A549 (cell line): ENCODE data around the gene CAMSAP1. TPM values are rescaled to one million over a fixed set of nuclear protein-coding genes. Genes with fewer than 3 reads are reported as not detected.

Experiments used
- ATAC-seq, 2 experiments: fragments of 200-7000 bp in 1 of 2; fragments of >200 bp in 1 of 2; cut with Nextera tagmentation in 1 of 2; cut with Tn5 transposase in 1 of 2; 3 replicates each; pipeline versions ENCODE4 v1.8.0 to v1.9.1; 2018 to 2020; ENCODE audit warnings: mild to moderate bottlenecking in 1 of 2, moderate library complexity in 1 of 2
- CTCF ChIA-PET: fragments of 300-600 bp; sonication (Branson Sonifier 250); formaldehyde crosslinking; extraction: SDS; loops from one replicate; lab custom pipeline; 2021; ENCODE audit warnings: antibody characterized with exemption, inconsistent platforms; lab: Yijun Ruan, JAX
- POLR2A ChIA-PET: fragments of 350-600 bp; formaldehyde crosslinking; extraction: SDS; loops from one replicate; lab custom pipeline; 2021; ENCODE audit warnings: antibody characterized with exemption, inconsistent platforms; lab: Yijun Ruan, JAX
- DNase-seq, 2 experiments: peaks; one replicate each; pipeline versions ENCODE4 v3.0.0 to v3.0.0-alpha.2; 2011 to 2016; ENCODE audit warnings: low read depth in 1 of 2, low spot score in 1 of 2
- FAIRE-seq: peaks from 2 replicates; lab custom pipeline; 2011; peaks lifted over from hg19 to GRCh38; lab: Jason Lieb, UNC
- H3K27ac ChIP-seq, 2 experiments: fragments of >200 bp; sonication (Bioruptor Twin); formaldehyde crosslinking; 3 replicates each; pipeline ENCODE4 v1.5.1; 2016 to 2017
- H3K4me1 ChIP-seq: fragments of >200 bp; sonication (Bioruptor Twin); formaldehyde crosslinking; 3 replicates; pipeline ENCODE4 v1.6.1; 2016
- H3K4me2 ChIP-seq: fragments of >200 bp; sonication (Bioruptor Twin); formaldehyde crosslinking; 3 replicates; pipeline ENCODE4 v1.6.1; 2016
- H3K4me3 ChIP-seq: fragments of >200 bp; sonication (Bioruptor Twin); formaldehyde crosslinking; 3 replicates; pipeline ENCODE4 v1.5.1; 2016
- H3K9me3 ChIP-seq: fragments of >200 bp; sonication (Bioruptor Twin); formaldehyde crosslinking; 3 replicates; pipeline ENCODE4 v1.6.1; 2016
- ATOH8 ChIP-seq: fragments of 250-450 bp; sonication (Bioruptor Pico); IDR thresholded peaks from 2 replicates; pipeline ENCODE4 v1.5.0; 2020; ENCODE audit warnings: low read depth, mild to moderate bottlenecking, moderate library complexity
- CHD2 ChIP-seq: fragments of 150-350 bp; IDR thresholded peaks from 2 replicates; pipeline ENCODE4 v1.6.1; 2014; ENCODE audit warnings: low read length; ENCODE audit not compliant: partially characterized antibody
- CTCF ChIP-seq: fragments of >200 bp; sonication (Bioruptor Twin); formaldehyde crosslinking; IDR thresholded peaks from 3 replicates; pipeline ENCODE4 v1.5.1; 2016
- EP300 ChIP-seq, 2 experiments: fragments of >200 bp; sonication (Bioruptor Twin); formaldehyde crosslinking; IDR thresholded peaks; 2 replicates in 1 of 2; 3 replicates in 1 of 2; pipeline ENCODE4 v1.6.1; 2016 to 2017
- FOSB ChIP-seq: fragments of 250-450 bp; sonication (Bioruptor Pico); IDR thresholded peaks from 2 replicates; pipeline ENCODE4 v1.5.0; 2020; ENCODE audit warnings: mild to moderate bottlenecking, moderate library complexity
- FOXS1 ChIP-seq: fragments of 250-450 bp; sonication (Bioruptor Pico); IDR thresholded peaks from 2 replicates; pipeline ENCODE4 v1.5.0; 2020; ENCODE audit warnings: mild to moderate bottlenecking, moderate library complexity
- HES2 ChIP-seq: fragments of >200 bp; sonication (Bioruptor Twin); formaldehyde crosslinking; IDR thresholded peaks from 2 replicates; pipeline ENCODE4 v1.6.1; 2016
- HMGXB4 ChIP-seq: fragments of 250-450 bp; sonication (Bioruptor Pico); IDR thresholded peaks from 2 replicates; pipeline ENCODE4 v1.5.0; 2021; ENCODE audit warnings: mild to moderate bottlenecking, moderate library complexity, borderline replicate concordance
- HOXB5 ChIP-seq: fragments of 250-450 bp; sonication (Bioruptor Pico); IDR thresholded peaks from 2 replicates; pipeline ENCODE4 v1.5.0; 2020; ENCODE audit warnings: mild to moderate bottlenecking, moderate library complexity
- JUN ChIP-seq, 2 experiments: fragments of >200 bp; sonication (Bioruptor Twin); formaldehyde crosslinking; IDR thresholded peaks; 2 replicates in 1 of 2; 3 replicates in 1 of 2; pipeline ENCODE4 v1.6.1; 2016 to 2017
- KDM1A ChIP-seq: fragments of 200-600 bp; sonication (generic); IDR thresholded peaks from 2 replicates; pipeline ENCODE4 v1.6.1; 2016; ENCODE audit warnings: low read depth, mild to moderate bottlenecking
- KDM5A ChIP-seq: fragments of 200-600 bp; sonication (generic); IDR thresholded peaks from 2 replicates; pipeline ENCODE4 v1.6.1; 2016; ENCODE audit warnings: antibody characterized with exemption, mild to moderate bottlenecking
- MYC ChIP-seq: IDR thresholded peaks from 2 replicates; pipeline ENCODE4 v1.6.1; 2012; ENCODE audit warnings: mild to moderate bottlenecking, inconsistent platforms, low read length, improper control_type of control experiment, borderline replicate concordance
- NR3C1 ChIP-seq: fragments of >200 bp; sonication (Bioruptor Twin); formaldehyde crosslinking; IDR thresholded peaks from 3 replicates; pipeline ENCODE4 v1.6.1; 2017
- PBX3 ChIP-seq: IDR thresholded peaks from 2 replicates; pipeline ENCODE4 v1.6.1; 2012
- PHF8 ChIP-seq: fragments of 200-600 bp; sonication (generic); IDR thresholded peaks from 2 replicates; pipeline ENCODE4 v1.6.1; 2016; ENCODE audit warnings: low read depth, mild to moderate bottlenecking, antibody characterized with exemption, moderate library complexity, borderline replicate concordance
- POLR2A ChIP-seq: IDR thresholded peaks from 2 replicates; pipeline ENCODE4 v1.6.1; 2012; ENCODE audit warnings: mild to moderate bottlenecking, low read length
- RAD21 ChIP-seq, 2 experiments: fragments of >200 bp in 1 of 2; sonication (Bioruptor Twin) in 1 of 2; formaldehyde crosslinking in 1 of 2; IDR thresholded peaks in 1 of 2; conservative IDR thresholded peaks in 1 of 2; 2 replicates in 1 of 2; 3 replicates in 1 of 2; pipeline ENCODE4 v1.6.1; 2012 to 2018; ENCODE audit warnings: inconsistent platforms in 1 of 2
- RARB ChIP-seq: fragments of 250-450 bp; sonication (Bioruptor Pico); IDR thresholded peaks from 2 replicates; pipeline ENCODE4 v1.8.0; 2021; ENCODE audit warnings: mild to moderate bottlenecking, moderate library complexity
- REST ChIP-seq: fragments of 200-600 bp; sonication (generic); IDR thresholded peaks from 2 replicates; pipeline ENCODE4 v1.6.1; 2016; ENCODE audit warnings: antibody characterized with exemption, mild to moderate bottlenecking, moderate library complexity
- RNF2 ChIP-seq: fragments of 200-600 bp; sonication (generic); IDR thresholded peaks from 2 replicates; pipeline ENCODE4 v1.6.1; 2016; ENCODE audit warnings: low read depth, mild to moderate bottlenecking, antibody characterized with exemption, moderate library complexity, borderline replicate concordance
- ZC3H11A ChIP-seq: fragments of 450-650 bp; IDR thresholded peaks from 2 replicates; pipeline ENCODE4 v1.6.1; 2014; ENCODE audit warnings: antibody characterized with exemption, mild to moderate bottlenecking
- ZSCAN20 ChIP-seq: fragments of 250-450 bp; sonication (Bioruptor Pico); IDR thresholded peaks from 2 replicates; pipeline ENCODE4 v1.8.0; 2022; ENCODE audit warnings: mild to moderate bottlenecking, moderate library complexity
- WGBS: methylation state at CpG from one replicate; pipeline ENCODE4 v1.1.6; 2017; ENCODE audit errors: missing lambda C conversion rate; 5-methylcytosine and 5-hydroxymethylcytosine counted together
- polyA plus RNA-seq, 4 experiments: library from polyadenylated mRNA; depleted of rRNA in 3 of 4; stranded (reverse); fragments of >200 nt; fragmentation: RNase III in 1 of 4; extraction: RNeasy Plus Mini Kit Qiagen cat#74134 plus additional on column Dnase treatment in 1 of 4; gene quantifications; 2 replicates in 3 of 4; 3 replicates in 1 of 4; pipeline ENCODE4 v1.2.3, GENCODE V29; 2011 to 2017

The CAMSAP1 gene
- polyA plus RNA-seq, 2 of the 4 experiments (the other 2 are of a cell fraction): 8.6 to 15.0 TPM

GRCh38 chr9:135761845-135762168 is 145.5 kb downstream of the CAMSAP1 start:
- POLR2A ChIA-PET: no interaction called here
- Histone ChIP-seq H3K4me2 (no peak overlapping the region), H3K27ac (no peak overlapping the region), H3K4me1 (no peaks in the 10 kb centered on the region), H3K4me3 (no peak overlapping the region), H3K9me3 (peaks cover 12% of the 10 kb centered on the region)
- CTCF ChIA-PET: no interaction called here
- ATAC-seq (no peak), DNase-seq (no peak), FAIRE-seq (no peak)
- TF ChIP-seq HES2 (no peak), ATOH8 (CRISPR knock-in tag) (no peak), POLR2A (no peak), KDM1A (no peak), RARB (CRISPR knock-in tag) (no peak), NR3C1 (no peak), MYC (no peak), HOXB5 (CRISPR knock-in tag) (no peak), FOSB (CRISPR knock-in tag) (no peak), RAD21 (conservative IDR thresholded peaks at IDR 0.05 in 1 of 2, IDR thresholded peaks at IDR 0.05 in 1 of 2) (no peak), CTCF (no peak), REST (no peak)
- 52% methylated on average over 12 of the region's 16 CpGs for WGBS

GRCh38 chr9:135761150-135761844 is 146.0 kb downstream of the CAMSAP1 start:
- Histone ChIP-seq H3K4me1 (no peaks in the 10 kb centered on the region), H3K4me3 (no peak overlapping the region), H3K27ac (no peak overlapping the region), H3K9me3 (peaks cover 10% of the 10 kb centered on the region), H3K4me2 (no peak overlapping the region)
- ChIA-PET POLR2A (no interaction called here), CTCF (no interaction called here)
- DNase-seq (no peak), ATAC-seq (no peak), FAIRE-seq (no peak)
- WGBS: 44% methylated on average over 11 of the region's 20 CpGs
- no peak for TF ChIP-seq JUN (IDR thresholded peaks at IDR 0.05)
- TF ChIP-seq FOSB (CRISPR knock-in tag): no peak
- no peak for TF ChIP-seq EP300 (IDR thresholded peaks at IDR 0.05)
- TF ChIP-seq ZC3H11A: no peak
- TF ChIP-seq HMGXB4 (CRISPR knock-in tag): no peak
- no peak for TF ChIP-seq RNF2
- TF ChIP-seq KDM5A: no peak
- TF ChIP-seq FOXS1 (CRISPR knock-in tag): no peak
- TF ChIP-seq PHF8: no peak
- no peak for TF ChIP-seq PBX3
- no peak for TF ChIP-seq CHD2
- no peak for TF ChIP-seq REST
- TF ChIP-seq ZSCAN20 (CRISPR knock-in tag): no peak
- TF ChIP-seq, all 56 proteins: peak for 0
